ENCODE measurements around the gene ASB2. TPM values are rescaled to one million over a fixed set of nuclear protein-coding genes. Genes with fewer than 3 reads are reported as not detected.

The ASB2 gene
- total RNA-seq, 1 donor from 2014 or later = not detected

GRCh38 chr14:93943052-93943451 is 33.3 kb downstream of the ASB2 start:
- no peaks in the 10 kb centered on the region for H3K9me3 Mint-ChIP-seq (ENCODE audit: low read depth)
- no peaks in the 10 kb centered on the region for H3K36me3 Mint-ChIP-seq (ENCODE audit: insufficient read depth)
- no peak for TF ChIP-seq CTCF (IDR thresholded peaks at IDR 0.05; ENCODE audit: unreplicated experiment)
- peaks cover 6% of the 10 kb centered on the region for H3K4me1 Mint-ChIP-seq (ENCODE audit: low read depth)
- H3K27me3 Mint-ChIP-seq = peaks cover 28% of the 10 kb centered on the region
- no peak overlapping the region for H3K4me3 Mint-ChIP-seq (ENCODE audit: low read depth)
- no peak overlapping the region for H3K27ac Mint-ChIP-seq
- no peak for DNase-seq (ENCODE audit: low spot score, unreplicated experiment)

GRCh38 chr14:93941293-93941910 is 35.0 kb downstream of the ASB2 start:
- Mint-ChIP-seq H3K9me3 (ENCODE audit: low read depth) (no peaks in the 10 kb centered on the region), H3K36me3 (ENCODE audit: insufficient read depth) (no peaks in the 10 kb centered on the region), H3K27ac (no peak overlapping the region), H3K4me1 (ENCODE audit: low read depth) (peaks cover 6% of the 10 kb centered on the region), H3K4me3 (ENCODE audit: low read depth) (no peak overlapping the region), H3K27me3 (peaks cover 39% of the 10 kb centered on the region)
- DNase-seq (ENCODE audit: low spot score, unreplicated experiment) = no peak
- no peak for TF ChIP-seq CTCF (IDR thresholded peaks at IDR 0.05; ENCODE audit: unreplicated experiment)

GRCh38 chr14:93940437-93940836 is 35.9 kb downstream of the ASB2 start:
- H3K4me1 Mint-ChIP-seq (ENCODE audit: low read depth) = peaks cover 8% of the 10 kb centered on the region
- H3K4me3 Mint-ChIP-seq (ENCODE audit: low read depth) = no peak overlapping the region
- no peak for DNase-seq (ENCODE audit: low spot score, unreplicated experiment)
- H3K27ac Mint-ChIP-seq = no peak overlapping the region
- no peaks in the 10 kb centered on the region for H3K9me3 Mint-ChIP-seq (ENCODE audit: low read depth)
- H3K36me3 Mint-ChIP-seq (ENCODE audit: insufficient read depth) = no peaks in the 10 kb centered on the region
- TF ChIP-seq CTCF (IDR thresholded peaks at IDR 0.05; ENCODE audit: unreplicated experiment) = no peak
- H3K27me3 Mint-ChIP-seq = peaks cover 49% of the 10 kb centered on the region

- H3K36me3 Mint-ChIP-seq (ENCODE audit: insufficient read depth) = no peaks in the 10 kb centered on the region
- peak; percentile 98 for TF ChIP-seq CTCF (IDR thresholded peaks at IDR 0.05; ENCODE audit: unreplicated experiment)
- H3K27me3 Mint-ChIP-seq = peaks cover 52% of the 10 kb centered on the region
- H3K4me3 Mint-ChIP-seq (ENCODE audit: low read depth) = peak overlapping the region; percentile 55
- no peak overlapping the region for H3K27ac Mint-ChIP-seq
- H3K9me3 Mint-ChIP-seq (ENCODE audit: low read depth) = no peaks in the 10 kb centered on the region
- DNase-seq (ENCODE audit: low spot score, unreplicated experiment) = peak; percentile 91
- peaks cover 8% of the 10 kb centered on the region for H3K4me1 Mint-ChIP-seq (ENCODE audit: low read depth)
These were observed 36.8 kb downstream of the ASB2 start for GRCh38 chr14:93939304-93940229.

- Mint-ChIP-seq H3K27ac (no peak overlapping the region), H3K4me3 (ENCODE audit: low read depth) (peak overlapping the region; percentile 55), H3K36me3 (ENCODE audit: insufficient read depth) (no peaks in the 10 kb centered on the region), H3K27me3 (peaks cover 51% of the 10 kb centered on the region), H3K9me3 (ENCODE audit: low read depth) (no peaks in the 10 kb centered on the region), H3K4me1 (ENCODE audit: low read depth) (peaks cover 12% of the 10 kb centered on the region)
- no peak for TF ChIP-seq CTCF (IDR thresholded peaks at IDR 0.05; ENCODE audit: unreplicated experiment)
- no peak for DNase-seq (ENCODE audit: low spot score, unreplicated experiment)
These were observed 37.5 kb downstream of the ASB2 start for GRCh38 chr14:93938751-93939303.

Measured in progenitor cell of endocrine pancreas (in vitro differentiated cells).